ENCODE data around the gene CCDC170.

- TF ChIP-seq POLR2A (IDR thresholded peaks at IDR 0.05): no peak
- TF ChIP-seq CTCF (IDR thresholded peaks at IDR 0.05): no peak
- no peak for TF ChIP-seq EP300 (IDR thresholded peaks at IDR 0.05)
These were observed 134.1 kb downstream of the CCDC170 start for GRCh38 chr6:151627689-151628444.
